Measurements from ENCODE around the gene OSBPL5. TPM values are rescaled to one million over a fixed set of nuclear protein-coding genes. Genes with fewer than 3 reads are reported as not detected.

The OSBPL5 gene
- total RNA-seq, 4 donors from 2014 or later, result 37.3 to 211 (median 105) TPM

GRCh38 chr11:3205261-3206155 lies 40.4 kb upstream of the OSBPL5 start:
- Histone ChIP-seq H3K4me1 (peaks cover 0 to 13% (median 7%) of the 10 kb centered on the region in 4 donors), H3K27ac (no peak overlapping the region), H3K36me3 (no peaks in the 10 kb centered on the region), H3K9me3 (no peaks in the 10 kb centered on the region), H3K27me3 (peaks cover 43% of the 10 kb centered on the region), H3K4me3 (no peak overlapping the region)
- DNase-seq, result no peak
- intact Hi-C loops (cut with DNase I; ENCODE audit: low total_unique reads), result no loop called here
- TF ChIP-seq EP300 (IDR thresholded peaks at IDR 0.05; ENCODE audit: low read depth) (no peak), POLR2A (IDR thresholded peaks at IDR 0.05) (no peak), CTCF (IDR thresholded peaks at IDR 0.05) (no peak), POLR2AphosphoS5 (IDR thresholded peaks at IDR 0.05) (no peak)
- 17 to 53% methylated on average over 3 to 14 of the region's 16 CpGs for WGBS, 2 donors (ENCODE audit: low coverage in 1 of 2)
- in situ Hi-C loops (cut with MboI; ENCODE audit: low pct_ligation_motif_present in 1 of 4, low pct_unique_long_range_greater_than_20kb in 1 of 4, low sequenced_read_pairs in 3 of 4), result loop anchor here in 2 of 4 donors (25.0 kb wide), 2 partner anchors 93 to 168 kb away; no protein-coding TSS in a partner anchor

- 81% methylated on average over 24 of the region's 24 CpGs; no CpG with 5 or more reads in 1 of the 2 donors for WGBS, 2 donors (ENCODE audit: low coverage in 1 of 2)
- Histone ChIP-seq H3K4me3 (no peak overlapping the region), H3K9me3 (no peaks in the 10 kb centered on the region), H3K36me3 (no peaks in the 10 kb centered on the region), H3K27ac (no peak overlapping the region), H3K4me1 (peaks cover 0 to 13% (median 7%) of the 10 kb centered on the region in 4 donors), H3K27me3 (peaks cover 51% of the 10 kb centered on the region)
- DNase-seq, result no peak
- TF ChIP-seq CTCF (IDR thresholded peaks at IDR 0.05) (no peak), EP300 (IDR thresholded peaks at IDR 0.05; ENCODE audit: low read depth) (no peak), POLR2AphosphoS5 (IDR thresholded peaks at IDR 0.05) (no peak), POLR2A (IDR thresholded peaks at IDR 0.05) (no peak)
- in situ Hi-C loops (cut with MboI; ENCODE audit: low pct_ligation_motif_present in 1 of 4, low pct_unique_long_range_greater_than_20kb in 1 of 4, low sequenced_read_pairs in 3 of 4), result loop anchor here in 2 of 4 donors (25.0 kb wide), 2 partner anchors 92 to 167 kb away; no protein-coding TSS in a partner anchor
- intact Hi-C loops (cut with DNase I; ENCODE audit: low total_unique reads), result no loop called here
Measured at GRCh38 chr11:3204141-3205015, 39.3 kb upstream of the OSBPL5 start.

DNA sequence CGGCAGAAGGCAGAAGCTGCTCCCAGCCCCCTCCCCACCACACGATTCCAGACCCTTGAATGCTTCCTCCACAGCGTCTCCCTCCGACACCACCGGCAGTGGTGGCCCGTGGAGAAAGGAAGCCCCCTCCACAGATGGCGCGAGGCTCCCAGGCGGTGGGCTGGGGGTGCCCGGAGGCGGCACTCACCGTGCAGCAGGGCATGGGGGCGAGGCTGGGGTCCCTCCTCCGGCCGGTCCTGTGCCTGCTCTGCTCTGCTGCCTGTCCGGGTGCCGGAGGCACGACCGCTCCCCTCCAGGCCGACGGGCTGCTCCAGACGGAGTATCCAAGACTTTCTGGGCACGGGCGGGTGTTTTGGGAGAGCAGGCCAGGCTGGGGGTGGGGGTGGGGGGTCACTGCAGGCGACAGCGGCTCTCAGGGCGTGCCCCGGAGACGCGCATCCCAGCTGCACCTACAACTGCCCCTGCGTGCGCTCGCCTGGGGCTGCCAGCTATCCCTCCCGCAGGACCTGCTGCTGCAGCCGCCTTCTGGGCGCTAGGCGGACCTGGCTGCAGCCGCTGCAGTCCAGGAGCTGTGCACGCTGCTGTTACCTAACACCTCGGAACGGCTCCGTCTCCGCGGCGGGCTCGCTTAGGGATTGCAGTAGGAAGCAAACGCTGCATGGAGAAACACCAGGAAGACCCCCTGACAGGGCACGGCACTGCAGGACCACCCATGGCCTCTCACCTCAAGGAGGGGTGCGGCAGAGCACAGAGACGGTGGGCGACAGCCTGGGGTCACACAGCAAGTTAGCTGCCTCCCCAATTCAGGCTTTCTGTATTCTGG lies 38.3 kb upstream of the OSBPL5 start:
- 12 to 25% methylated on average over 4 to 29 of the region's 51 CpGs for WGBS, 2 donors (ENCODE audit: low coverage in 1 of 2)
- no peak for DNase-seq
- no peaks in the 10 kb centered on the region for H3K9me3 ChIP-seq
- H3K27ac ChIP-seq, result no peak overlapping the region
- peaks cover 51% of the 10 kb centered on the region for H3K27me3 ChIP-seq
- in situ Hi-C loops (cut with MboI; ENCODE audit: low pct_ligation_motif_present in 1 of 4, low pct_unique_long_range_greater_than_20kb in 1 of 4, low sequenced_read_pairs in 3 of 4) (loop anchor here in 2 of 4 donors (25.0 kb wide), 2 partner anchors 91 to 166 kb away; no protein-coding TSS in a partner anchor), intact Hi-C loops (cut with DNase I; ENCODE audit: low total_unique reads) (no loop called here)
- peaks cover 0 to 13% (median 7%) of the 10 kb centered on the region in 4 donors for H3K4me1 ChIP-seq
- H3K36me3 ChIP-seq, result no peaks in the 10 kb centered on the region
- H3K4me3 ChIP-seq, result no peak overlapping the region
- TF ChIP-seq CTCF (IDR thresholded peaks at IDR 0.05) (no peak), POLR2AphosphoS5 (IDR thresholded peaks at IDR 0.05) (no peak), POLR2A (IDR thresholded peaks at IDR 0.05) (no peak), EP300 (IDR thresholded peaks at IDR 0.05; ENCODE audit: low read depth) (no peak)
